HepG2 (cell line): ENCODE measurements around the gene LRRC4C. TPM values are rescaled to one million over a fixed set of nuclear protein-coding genes. Genes with fewer than 3 reads are reported as not detected.

Experiments used
- ATAC-seq: fragments of 200-7000 bp; cut with Tn5 transposase; 3 replicates; pipeline ENCODE4 v1.9.1; 2020; ENCODE audit warnings: mild to moderate bottlenecking, moderate library complexity
- BruUV-seq: library from RNA; stranded (reverse); fragments of 400-500 nt; replicated peaks from 2 replicates; lab custom pipeline; 2021; lab: Mats Ljungman, UMichigan
- CTCF ChIA-PET: fragments of 300-600 bp; formaldehyde crosslinking; extraction: SDS; loops from one replicate; lab custom pipeline; 2021; ENCODE audit warnings: low total read pairs, inconsistent platforms, low intra/inter-chr PET ratio; lab: Yijun Ruan, JAX
- POLR2A ChIA-PET: fragments of 350-600 bp; sonication (Branson Sonifier 250); formaldehyde crosslinking; loops from one replicate; lab custom pipeline; 2020; ENCODE audit warnings: antibody characterized with exemption, inconsistent platforms; lab: Yijun Ruan, JAX
- DNase-seq: peaks from one replicate; pipeline ENCODE4 v3.0.0-alpha.2; 2015; ENCODE audit warnings: low spot score
- FAIRE-seq: peaks from 3 replicates; lab custom pipeline; 2011; peaks lifted over from hg19 to GRCh38; lab: Jason Lieb, UNC
- H2AFZ ChIP-seq: one replicate; pipeline ENCODE4 v1.6.1; 2011; ENCODE audit warnings: low read length, inconsistent platforms
- H3K27ac ChIP-seq: fragments of 300-600 bp; 3 replicates; pipeline ENCODE4 v1.8.0; 2011; ENCODE audit warnings: mixed run types, mild to moderate bottlenecking, mixed read lengths, low read length, inconsistent platforms; ENCODE audit not compliant: insufficient read depth; ENCODE audit errors: extremely low read length
- H3K27me3 ChIP-seq, 2 experiments: fragments of 200-600 bp in 1 of 2; 2 replicates in 1 of 2; 3 replicates in 1 of 2; pipeline versions ENCODE4 v1.6.0 to v1.8.0; 2011; ENCODE audit warnings: low read length in 2 of 2, mild to moderate bottlenecking in 2 of 2, moderate library complexity in 2 of 2, inconsistent platforms in 1 of 2; ENCODE audit not compliant: insufficient read depth in 2 of 2, control insufficient read depth in 1 of 2
- H3K36me3 ChIP-seq, 2 experiments: fragments of 200-600 bp in 1 of 2; replicated peaks in 1 of 2; 2 replicates in 1 of 2; 3 replicates in 1 of 2; pipeline versions ENCODE4 v1.5.1 to v1.8.0; 2011; ENCODE audit warnings: low read length in 2 of 2, inconsistent platforms in 1 of 2; ENCODE audit not compliant: insufficient read depth in 2 of 2, control insufficient read depth in 1 of 2
- H3K4me1 ChIP-seq: 2 replicates; pipeline ENCODE4 v1.5.1; 2012; ENCODE audit warnings: low read length, inconsistent platforms; ENCODE audit not compliant: insufficient read depth
- H3K4me2 ChIP-seq: 2 replicates; pipeline ENCODE4 v1.6.0; 2011; ENCODE audit warnings: low read depth, low read length, inconsistent platforms
- H3K4me3 ChIP-seq, 3 experiments: fragments of 200-600 bp in 1 of 3; sonication (generic), shearing (Covaris generic) in 1 of 3; replicated peaks in 1 of 3; 2 replicates each; pipeline ENCODE4 v1.5.1; 2011 to 2016; ENCODE audit warnings: low read length in 3 of 3, inconsistent platforms in 2 of 3, low read depth in 2 of 3, mild to moderate bottlenecking in 2 of 3, control low read depth in 1 of 3, mixed read lengths in 1 of 3; ENCODE audit not compliant: insufficient read depth in 1 of 3
- H3K79me2 ChIP-seq: one replicate; pipeline ENCODE4 v1.6.1; 2011; ENCODE audit warnings: low read length, inconsistent platforms; ENCODE audit not compliant: insufficient read depth
- H3K9ac ChIP-seq: 2 replicates; pipeline ENCODE4 v1.6.0; 2011; ENCODE audit warnings: mild to moderate bottlenecking, low read depth, low read length, inconsistent platforms; ENCODE audit not compliant: insufficient read depth
- H3K9me3 ChIP-seq: 2 replicates; pipeline ENCODE4 v1.5.1; 2012; ENCODE audit warnings: mild to moderate bottlenecking, low read length
- H4K20me1 ChIP-seq: 2 replicates; pipeline ENCODE4 v1.6.0; 2011; ENCODE audit warnings: inconsistent platforms, mild to moderate bottlenecking, low read length, moderate library complexity; ENCODE audit not compliant: insufficient read depth
- CCAR2 ChIP-seq: fragments of 200-400 bp; formaldehyde crosslinking; optimal IDR thresholded peaks from 2 replicates; pipeline ENCODE3; 2018; ENCODE audit warnings: low read depth, mild to moderate bottlenecking, low read length, moderate library complexity
- HNRNPL ChIP-seq: fragments of 200-400 bp; formaldehyde crosslinking; IDR thresholded peaks from 2 replicates; pipeline ENCODE4 v1.6.1; 2017; ENCODE audit warnings: mild to moderate bottlenecking, low read depth, low read length
- MYC ChIP-seq: sonication (generic); formaldehyde crosslinking; IDR thresholded peaks from 2 replicates; pipeline ENCODE4 v1.9.0; 2021; ENCODE audit warnings: missing genetic modification reagents, borderline replicate concordance
- RXRB ChIP-seq: IDR thresholded peaks from 2 replicates; pipeline ENCODE4 v1.6.1; 2016; ENCODE audit warnings: borderline replicate concordance, missing genetic modification reagents, missing compliant biosample characterization
- SIN3A ChIP-seq: IDR thresholded peaks from 2 replicates; pipeline ENCODE4 v1.6.1; 2011; ENCODE audit warnings: low read depth, mild to moderate bottlenecking, control low read depth, low read length, borderline replicate concordance
- ZNF775 ChIP-seq: sonication (generic); formaldehyde crosslinking; IDR thresholded peaks from 2 replicates; pipeline ENCODE4 v1.4.0; 2020; ENCODE audit warnings: missing genetic modification reagents, mild to moderate bottlenecking, moderate library complexity, borderline replicate concordance
- WGBS: methylation state at CpG from one replicate; pipeline ENCODE4 v1.1.6; 2017; ENCODE audit warnings: low lambda C conversion rate; 5-methylcytosine and 5-hydroxymethylcytosine counted together
- in situ Hi-C: cut with HindIII; loops from 2 replicates; pipeline ENCODE4 v1.10.0; 2017; ENCODE audit warnings: low pct_unique_long_range_greater_than_20kb; ENCODE audit not compliant: extremely low pct_ligation_motif_present
- intact Hi-C: fragments of 100-400 bp; cut with micrococcal nuclease; formaldehyde crosslinking; loops from one replicate; pipeline ENCODE4 v1.10.0; 2022; ENCODE audit not compliant: unreplicated experiment
- polyA plus RNA-seq, 8 experiments: library from polyadenylated mRNA; depleted of rRNA in 3 of 8; stranded (reverse) in 7 of 8; unstranded in 1 of 8; fragments of >200 nt; fragmentation: Illumina TruSeq in 4 of 8; extraction: Trizol in 4 of 8; gene quantifications; 2 replicates each; pipeline versions ENCODE4 v1.2.1 to v1.2.3, GENCODE V29; 2011 to 2016; ENCODE audit warnings: low read depth in 4 of 8, missing spikeins in 1 of 8, mixed read lengths in 1 of 8; ENCODE audit not compliant: insufficient read depth in 1 of 8
- total RNA-seq, 5 experiments: library from RNA; depleted of rRNA; stranded (reverse); fragments of >200 nt; fragmentation: Illumina TruSeq; extraction: Trizol; gene quantifications; 2 replicates each; pipeline ENCODE4 v1.2.3, GENCODE V29; 2016; ENCODE audit warnings: low read depth in 1 of 5
- TF ChIP-seq, protein P1 (sequence below): sonication (generic); formaldehyde crosslinking; IDR thresholded peaks from 2 replicates; pipeline ENCODE4 v1.4.0; 2020; ENCODE audit warnings: missing genetic modification reagents, mild to moderate bottlenecking, borderline replicate concordance
- TF ChIP-seq, protein P2 (sequence below): sonication (generic); formaldehyde crosslinking; IDR thresholded peaks from 2 replicates; pipeline ENCODE4 v1.5.1; 2020; ENCODE audit warnings: mild to moderate bottlenecking, missing genetic modification reagents, moderate library complexity
- TF ChIP-seq, protein P3 (sequence below): sonication (generic); formaldehyde crosslinking; IDR thresholded peaks from 2 replicates; pipeline ENCODE4 v1.8.0; 2022; ENCODE audit warnings: mild to moderate bottlenecking, missing genetic modification reagents; ENCODE audit not compliant: insufficient replicate concordance

LRRC4C gene
- total and polyA plus RNA-seq, 2 of the 13 experiments (the other 11 are each of a cell fraction or from before 2014, with no cell fraction given) = not detected

DNA sequence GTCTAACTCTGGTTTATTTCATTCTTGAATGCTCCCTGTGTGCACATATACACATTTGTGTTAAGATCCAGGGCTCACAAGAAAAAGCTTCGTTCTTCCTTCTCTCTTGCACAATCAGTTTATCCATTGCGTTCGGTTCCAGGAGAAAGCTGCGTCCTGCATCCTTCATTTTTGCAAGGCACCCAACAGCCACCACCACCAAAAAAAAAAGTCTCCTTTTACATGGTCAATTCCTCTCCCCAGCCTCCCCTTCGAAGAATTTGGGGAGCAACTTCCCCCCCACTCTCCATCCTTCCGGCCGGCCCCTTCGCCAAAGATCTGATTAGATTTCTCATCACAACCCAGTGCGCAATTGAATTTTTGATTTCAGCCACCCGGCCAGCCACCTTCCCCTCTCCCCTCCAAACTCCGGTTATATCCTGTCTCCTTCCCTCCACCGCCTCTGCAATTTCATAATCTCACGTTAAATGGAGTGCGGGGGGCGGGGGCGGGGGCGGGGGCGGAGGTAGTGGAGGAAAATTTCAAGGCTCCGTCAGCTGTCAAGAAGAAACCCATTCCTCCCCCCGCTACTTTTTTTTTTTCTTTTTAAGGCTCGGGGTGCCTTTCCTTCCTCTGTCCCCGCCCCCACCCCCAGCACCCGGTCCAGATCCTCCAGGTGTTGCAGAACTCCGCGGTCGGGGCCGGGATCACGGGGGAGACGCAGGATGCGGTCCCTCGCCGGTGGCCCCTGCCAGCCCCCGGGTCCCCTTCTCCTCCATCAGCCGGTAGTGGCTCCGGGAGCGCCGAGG is 1166.5 kb downstream of the LRRC4C start:
- TF ChIP-seq, protein P1, sequence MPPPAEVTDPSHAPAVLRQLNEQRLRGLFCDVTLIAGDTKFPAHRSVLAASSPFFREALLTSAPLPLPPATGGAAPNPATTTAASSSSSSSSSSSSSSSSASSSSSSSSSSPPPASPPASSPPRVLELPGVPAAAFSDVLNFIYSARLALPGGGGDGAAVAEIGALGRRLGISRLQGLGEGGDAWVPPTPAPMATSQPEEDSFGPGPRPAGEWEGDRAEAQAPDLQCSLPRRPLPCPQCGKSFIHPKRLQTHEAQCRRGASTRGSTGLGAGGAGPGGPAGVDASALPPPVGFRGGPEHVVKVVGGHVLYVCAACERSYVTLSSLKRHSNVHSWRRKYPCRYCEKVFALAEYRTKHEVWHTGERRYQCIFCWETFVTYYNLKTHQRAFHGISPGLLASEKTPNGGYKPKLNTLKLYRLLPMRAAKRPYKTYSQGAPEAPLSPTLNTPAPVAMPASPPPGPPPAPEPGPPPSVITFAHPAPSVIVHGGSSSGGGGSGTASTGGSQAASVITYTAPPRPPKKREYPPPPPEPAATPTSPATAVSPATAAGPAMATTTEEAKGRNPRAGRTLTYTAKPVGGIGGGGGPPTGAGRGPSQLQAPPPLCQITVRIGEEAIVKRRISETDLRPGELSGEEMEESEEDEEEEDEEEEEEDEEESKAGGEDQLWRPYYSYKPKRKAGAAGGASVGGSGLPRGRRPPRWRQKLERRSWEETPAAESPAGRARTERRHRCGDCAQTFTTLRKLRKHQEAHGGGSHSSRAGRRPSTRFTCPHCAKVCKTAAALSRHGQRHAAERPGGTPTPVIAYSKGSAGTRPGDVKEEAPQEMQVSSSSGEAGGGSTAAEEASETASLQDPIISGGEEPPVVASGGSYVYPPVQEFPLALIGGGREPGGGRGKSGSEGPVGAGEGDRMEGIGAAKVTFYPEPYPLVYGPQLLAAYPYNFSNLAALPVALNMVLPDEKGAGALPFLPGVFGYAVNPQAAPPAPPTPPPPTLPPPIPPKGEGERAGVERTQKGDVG (CRISPR knock-in tag) = no peak
- TF ChIP-seq, protein P2, sequence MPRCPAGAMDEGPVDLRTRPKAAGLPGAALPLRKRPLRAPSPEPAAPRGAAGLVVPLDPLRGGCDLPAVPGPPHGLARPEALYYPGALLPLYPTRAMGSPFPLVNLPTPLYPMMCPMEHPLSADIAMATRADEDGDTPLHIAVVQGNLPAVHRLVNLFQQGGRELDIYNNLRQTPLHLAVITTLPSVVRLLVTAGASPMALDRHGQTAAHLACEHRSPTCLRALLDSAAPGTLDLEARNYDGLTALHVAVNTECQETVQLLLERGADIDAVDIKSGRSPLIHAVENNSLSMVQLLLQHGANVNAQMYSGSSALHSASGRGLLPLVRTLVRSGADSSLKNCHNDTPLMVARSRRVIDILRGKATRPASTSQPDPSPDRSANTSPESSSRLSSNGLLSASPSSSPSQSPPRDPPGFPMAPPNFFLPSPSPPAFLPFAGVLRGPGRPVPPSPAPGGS (CRISPR knock-in tag) = no peak
- TF ChIP-seq, protein P3, sequence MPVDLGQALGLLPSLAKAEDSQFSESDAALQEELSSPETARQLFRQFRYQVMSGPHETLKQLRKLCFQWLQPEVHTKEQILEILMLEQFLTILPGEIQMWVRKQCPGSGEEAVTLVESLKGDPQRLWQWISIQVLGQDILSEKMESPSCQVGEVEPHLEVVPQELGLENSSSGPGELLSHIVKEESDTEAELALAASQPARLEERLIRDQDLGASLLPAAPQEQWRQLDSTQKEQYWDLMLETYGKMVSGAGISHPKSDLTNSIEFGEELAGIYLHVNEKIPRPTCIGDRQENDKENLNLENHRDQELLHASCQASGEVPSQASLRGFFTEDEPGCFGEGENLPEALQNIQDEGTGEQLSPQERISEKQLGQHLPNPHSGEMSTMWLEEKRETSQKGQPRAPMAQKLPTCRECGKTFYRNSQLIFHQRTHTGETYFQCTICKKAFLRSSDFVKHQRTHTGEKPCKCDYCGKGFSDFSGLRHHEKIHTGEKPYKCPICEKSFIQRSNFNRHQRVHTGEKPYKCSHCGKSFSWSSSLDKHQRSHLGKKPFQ (CRISPR knock-in tag) = no peak
- TF ChIP-seq MYC (CRISPR knock-in tag) (no peak), ZNF775 (CRISPR knock-in tag) (no peak), CCAR2 (no peak), RXRB (CRISPR knock-in tag) (no peak), HNRNPL (no peak), SIN3A (no peak)
- Histone ChIP-seq H2AFZ (no peak overlapping the region), H3K27me3 (peaks cover 0 to 3% of the 10 kb centered on the region in 2 experiments; a peak in 1 of 5 replicates), H3K36me3 (no peaks in the 10 kb centered on the region), H3K9ac (no peak overlapping the region), H3K9me3 (no peaks in the 10 kb centered on the region), H3K4me1 (peaks cover 7% of the 10 kb centered on the region; the same call in 1 of the 2 replicates), H3K79me2 (no peaks in the 10 kb centered on the region), H3K4me3 (no peak overlapping the region), H4K20me1 (no peaks in the 10 kb centered on the region), H3K27ac (no peak overlapping the region), H3K4me2 (no peak overlapping the region)
- 15% methylated on average over 37 of the region's 37 CpGs for WGBS
- ChIA-PET POLR2A (no interaction called here), CTCF (no interaction called here)
- no peak for DNase-seq
- intact Hi-C loops (no loop called here), in situ Hi-C loops (no loop called here)
- BruUV-seq = no TSS peak
- no peak for ATAC-seq
- FAIRE-seq = no peak
